Activated B cell treated with CpG ODN at 0.5 μM for 24 hours (primary cell): ENCODE data around the gene MEG3. TPM values are rescaled to one million over a fixed set of nuclear protein-coding genes. Genes with fewer than 3 reads are reported as not detected.

Source experiments
- ATAC-seq: fragments of 200-7000 bp; cut with Tn5 transposase; one replicate; pipeline ENCODE4 v1.10.0; 2021; ENCODE audit warnings: low read depth, mild to moderate bottlenecking, moderate library complexity
- CTCF ChIA-PET: fragments of 350-600 bp; sonication (Branson Sonifier 250); formaldehyde crosslinking; loops from one replicate; lab custom pipeline; 2021; ENCODE audit warnings: antibody characterized with exemption; lab: Charles Lee
- POLR2A ChIA-PET: fragments of 350-600 bp; sonication (Branson Sonifier 250); formaldehyde crosslinking; loops from one replicate; lab custom pipeline; 2021; ENCODE audit warnings: antibody characterized with exemption; lab: Charles Lee
- DNase-seq: peaks from one replicate; pipeline ENCODE4 v3.0.0; 2022
- H3K27ac Mint-ChIP-seq: one replicate; pipeline ENCODE4 v1.8.0; 2020; ENCODE audit warnings: mixed read lengths
- H3K27me3 Mint-ChIP-seq: one replicate; pipeline ENCODE4 v1.8.0; 2021; ENCODE audit warnings: mixed read lengths
- H3K36me3 Mint-ChIP-seq: one replicate; pipeline ENCODE4 v1.8.0; 2021; ENCODE audit warnings: low read depth, mixed read lengths
- H3K4me1 Mint-ChIP-seq: one replicate; pipeline ENCODE4 v1.8.0; 2021; ENCODE audit warnings: mixed read lengths
- H3K4me3 Mint-ChIP-seq: one replicate; pipeline ENCODE4 v1.8.0; 2020; ENCODE audit warnings: mild to moderate bottlenecking, mixed read lengths
- H3K9me3 Mint-ChIP-seq: one replicate; pipeline ENCODE4 v1.8.0; 2020; ENCODE audit warnings: mixed read lengths
- intact Hi-C: fragments of 100-400 bp; cut with micrococcal nuclease; formaldehyde crosslinking; loops from one replicate; pipeline ENCODE4 v1.15.1; 2024
- total RNA-seq: library from RNA; stranded (reverse); gene quantifications from 2 replicates; pipeline ENCODE4 v1.2.3, GENCODE V29; 2022
- TF ChIP-seq, protein P1 (sequence below): fragments of 200-600 bp; IDR thresholded peaks from one replicate; pipeline ENCODE4 v1.8.0; 2022; ENCODE audit warnings: antibody characterized with exemption, mild to moderate bottlenecking

MEG3 gene
- total RNA-seq, 1 donor from 2014 or later, result not detected

- ChIA-PET CTCF (no interaction called here), POLR2A (no interaction called here)
- no peak overlapping the region for H3K27ac Mint-ChIP-seq
- intact Hi-C loops, result no loop called here
- peak; percentile 7 for DNase-seq
- no peak for ATAC-seq
- no peaks in the 10 kb centered on the region for H3K9me3 Mint-ChIP-seq
- TF ChIP-seq, protein P1, sequence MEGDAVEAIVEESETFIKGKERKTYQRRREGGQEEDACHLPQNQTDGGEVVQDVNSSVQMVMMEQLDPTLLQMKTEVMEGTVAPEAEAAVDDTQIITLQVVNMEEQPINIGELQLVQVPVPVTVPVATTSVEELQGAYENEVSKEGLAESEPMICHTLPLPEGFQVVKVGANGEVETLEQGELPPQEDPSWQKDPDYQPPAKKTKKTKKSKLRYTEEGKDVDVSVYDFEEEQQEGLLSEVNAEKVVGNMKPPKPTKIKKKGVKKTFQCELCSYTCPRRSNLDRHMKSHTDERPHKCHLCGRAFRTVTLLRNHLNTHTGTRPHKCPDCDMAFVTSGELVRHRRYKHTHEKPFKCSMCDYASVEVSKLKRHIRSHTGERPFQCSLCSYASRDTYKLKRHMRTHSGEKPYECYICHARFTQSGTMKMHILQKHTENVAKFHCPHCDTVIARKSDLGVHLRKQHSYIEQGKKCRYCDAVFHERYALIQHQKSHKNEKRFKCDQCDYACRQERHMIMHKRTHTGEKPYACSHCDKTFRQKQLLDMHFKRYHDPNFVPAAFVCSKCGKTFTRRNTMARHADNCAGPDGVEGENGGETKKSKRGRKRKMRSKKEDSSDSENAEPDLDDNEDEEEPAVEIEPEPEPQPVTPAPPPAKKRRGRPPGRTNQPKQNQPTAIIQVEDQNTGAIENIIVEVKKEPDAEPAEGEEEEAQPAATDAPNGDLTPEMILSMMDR, result no peak
- H3K36me3 Mint-ChIP-seq, result no peaks in the 10 kb centered on the region
- no peak overlapping the region for H3K4me3 Mint-ChIP-seq
- no peaks in the 10 kb centered on the region for H3K27me3 Mint-ChIP-seq
- no peaks in the 10 kb centered on the region for H3K4me1 Mint-ChIP-seq
Measured at GRCh38 chr14:100892496-100893227, 66.7 kb downstream of the MEG3 start.

- no peaks in the 10 kb centered on the region for H3K36me3 Mint-ChIP-seq
- no peak overlapping the region for H3K27ac Mint-ChIP-seq
- ATAC-seq (no peak), DNase-seq (no peak)
- H3K27me3 Mint-ChIP-seq, result no peaks in the 10 kb centered on the region
- H3K4me1 Mint-ChIP-seq, result no peaks in the 10 kb centered on the region
- no peaks in the 10 kb centered on the region for H3K9me3 Mint-ChIP-seq
- ChIA-PET CTCF (no interaction called here), POLR2A (no interaction called here)
- TF ChIP-seq, protein P1, result no peak
- no peak overlapping the region for H3K4me3 Mint-ChIP-seq
- intact Hi-C loops, result no loop called here
Measured at GRCh38 chr14:100893228-100893601, 67.3 kb downstream of the MEG3 start.

GRCh38 chr14:100893760-100894159 lies 67.8 kb downstream of the MEG3 start:
- DNase-seq (no peak), ATAC-seq (no peak)
- Mint-ChIP-seq H3K4me3 (no peak overlapping the region), H3K36me3 (no peaks in the 10 kb centered on the region), H3K4me1 (no peaks in the 10 kb centered on the region), H3K27me3 (peaks cover 4% of the 10 kb centered on the region), H3K27ac (no peak overlapping the region), H3K9me3 (no peaks in the 10 kb centered on the region)
- TF ChIP-seq, protein P1, result no peak
- ChIA-PET CTCF (no interaction called here), POLR2A (no interaction called here)
- intact Hi-C loops, result no loop called here

DNA sequence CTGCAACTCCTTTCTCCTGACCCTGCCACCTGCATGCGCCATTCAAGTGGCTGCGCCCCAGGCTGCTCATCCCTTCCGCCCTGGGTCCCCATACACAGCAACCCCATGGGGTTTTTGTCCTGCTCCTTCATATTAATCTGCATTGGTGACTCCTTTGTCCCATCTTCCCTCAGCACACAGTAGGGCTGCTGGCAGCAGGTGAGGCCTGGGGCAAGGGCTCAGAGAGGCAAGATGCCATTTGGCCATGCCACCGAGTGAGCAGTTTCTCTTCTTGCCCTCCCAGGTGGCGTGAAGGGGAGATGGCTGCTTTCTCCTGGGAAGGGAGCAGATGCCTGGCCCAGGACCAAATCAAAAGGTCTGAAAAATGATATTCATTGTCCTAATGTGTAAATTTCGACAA lies 68.5 kb downstream of the MEG3 start:
- ATAC-seq, result no peak
- TF ChIP-seq, protein P1, result no peak
- no peak overlapping the region for H3K27ac Mint-ChIP-seq
- H3K27me3 Mint-ChIP-seq, result peaks cover 11% of the 10 kb centered on the region
- intact Hi-C loops, result no loop called here
- H3K4me1 Mint-ChIP-seq, result no peaks in the 10 kb centered on the region
- no peak for DNase-seq
- CTCF ChIA-PET, result no interaction called here
- H3K4me3 Mint-ChIP-seq, result no peak overlapping the region
- H3K36me3 Mint-ChIP-seq, result no peaks in the 10 kb centered on the region
- H3K9me3 Mint-ChIP-seq, result no peaks in the 10 kb centered on the region
- POLR2A ChIA-PET, result no interaction called here

DNA sequence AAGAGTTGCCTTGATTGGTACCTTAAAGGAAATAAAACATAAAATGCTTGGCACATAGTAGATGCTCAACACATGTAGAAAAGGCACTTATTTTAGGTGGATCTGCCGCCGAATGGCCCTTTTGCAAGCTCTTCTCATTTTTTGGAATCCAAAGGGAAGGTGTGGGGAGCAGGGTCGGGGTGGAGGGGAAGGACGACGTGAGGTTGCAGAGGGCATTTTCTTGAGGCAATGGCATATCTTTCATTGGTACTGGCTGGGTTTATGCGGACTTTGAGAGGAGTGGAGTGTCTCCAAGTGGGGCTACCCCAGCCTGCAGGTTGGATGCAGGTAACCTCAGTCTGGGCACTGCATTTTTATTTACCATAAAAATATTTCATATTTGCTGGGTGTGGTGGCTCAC lies 69.5 kb downstream of the MEG3 start:
- intact Hi-C loops, result no loop called here
- Mint-ChIP-seq H3K9me3 (no peaks in the 10 kb centered on the region), H3K27me3 (peaks cover 18% of the 10 kb centered on the region), H3K4me3 (no peak overlapping the region), H3K4me1 (no peaks in the 10 kb centered on the region), H3K27ac (no peak overlapping the region), H3K36me3 (no peaks in the 10 kb centered on the region)
- ATAC-seq (no peak), DNase-seq (no peak)
- CTCF ChIA-PET, result no interaction called here
- POLR2A ChIA-PET, result no interaction called here
- TF ChIP-seq, protein P1, result no peak
